GM23248 (cell line): ENCODE data around the gene HEG1. TPM values are rescaled to one million over a fixed set of nuclear protein-coding genes. Genes with fewer than 3 reads are reported as not detected.
A peak's percentile ranks its signal among the peaks of the same experiment; 100 is the strongest.

Experiments
- DNase-seq: peaks from one replicate; pipeline ENCODE4 v3.0.0-alpha.2; 2015
- H2AFZ ChIP-seq: fragments of 200-600 bp; sonication (generic); 2 replicates; pipeline ENCODE4 v1.6.1; 2016; ENCODE audit warnings: antibody characterized with exemption
- H3F3A ChIP-seq: fragments of 200-600 bp; sonication (generic); 2 replicates; pipeline ENCODE4 v1.6.1; 2016; ENCODE audit warnings: mild to moderate bottlenecking, antibody characterized with exemption, mixed run types; ENCODE audit not compliant: insufficient read depth
- H3K27ac ChIP-seq: fragments of 200-600 bp; sonication (generic); 2 replicates; pipeline ENCODE4 v1.5.1; 2016; ENCODE audit warnings: mild to moderate bottlenecking
- H3K27me3 ChIP-seq: fragments of 200-600 bp; sonication (generic); replicated peaks from 2 replicates; pipeline ENCODE4 v1.6.1; 2016; ENCODE audit warnings: mild to moderate bottlenecking; ENCODE audit not compliant: insufficient read depth
- H3K36me3 ChIP-seq: fragments of 200-600 bp; sonication (generic); 2 replicates; pipeline ENCODE4 v1.6.1; 2016; ENCODE audit warnings: low read depth, mild to moderate bottlenecking
- H3K4me1 ChIP-seq: fragments of 200-600 bp; sonication (generic); 2 replicates; pipeline ENCODE4 v1.6.1; 2016; ENCODE audit warnings: mild to moderate bottlenecking; ENCODE audit not compliant: insufficient read depth
- H3K4me2 ChIP-seq: fragments of 200-600 bp; sonication (generic); one replicate; pipeline ENCODE4 v1.6.1; 2016; ENCODE audit warnings: mild to moderate bottlenecking; ENCODE audit not compliant: unreplicated experiment
- H3K4me3 ChIP-seq: fragments of 200-600 bp; sonication (generic); 2 replicates; pipeline ENCODE4 v1.5.1; 2016; ENCODE audit warnings: mild to moderate bottlenecking
- H3K79me2 ChIP-seq: fragments of 200-600 bp; sonication (generic); 2 replicates; pipeline ENCODE4 v1.6.1; 2016; ENCODE audit warnings: mild to moderate bottlenecking; ENCODE audit not compliant: insufficient read depth
- H3K9ac ChIP-seq: fragments of 200-600 bp; sonication (generic); 2 replicates; pipeline ENCODE4 v1.6.1; 2016; ENCODE audit warnings: mild to moderate bottlenecking
- H3K9me2 ChIP-seq: fragments of 200-600 bp; sonication (generic); 2 replicates; pipeline ENCODE4 v1.6.1; 2016; ENCODE audit warnings: mixed run types, mild to moderate bottlenecking, moderate library complexity; ENCODE audit not compliant: insufficient read depth
- H3K9me3 ChIP-seq: fragments of 200-600 bp; sonication (generic); one replicate; pipeline ENCODE4 v1.6.1; 2017; ENCODE audit warnings: low read depth
- H4K20me1 ChIP-seq: fragments of 200-600 bp; sonication (generic); 2 replicates; pipeline ENCODE4 v1.6.0; 2016; ENCODE audit not compliant: insufficient read depth
- EZH2 ChIP-seq: fragments of 200-600 bp; sonication (generic); IDR thresholded peaks from 2 replicates; pipeline ENCODE4 v1.6.1; 2018; ENCODE audit warnings: antibody characterized with exemption, mild to moderate bottlenecking; ENCODE audit not compliant: insufficient read depth, poor library complexity, severe bottlenecking
- EZH2phosphoT487 ChIP-seq: fragments of 200-600 bp; sonication (generic); IDR thresholded peaks from 2 replicates; pipeline ENCODE4 v1.6.1; 2018; ENCODE audit warnings: antibody characterized with exemption, moderate library complexity, mild to moderate bottlenecking, low read depth; ENCODE audit not compliant: insufficient read depth
- WGBS, 2 experiments: methylation state at CpG; one replicate each; pipeline ENCODE4 v1.1.6; 2015 to 2017; ENCODE audit warnings: low lambda C conversion rate in 2 of 2, low coverage in 1 of 2; ENCODE audit errors: missing lambda C conversion rate in 2 of 2; 5-methylcytosine and 5-hydroxymethylcytosine counted together
- in situ Hi-C: fragments of 300-500 bp; cut with MboI; formaldehyde crosslinking; loops from 2 replicates; pipeline ENCODE4 v1.15.0; 2020
- polyA plus RNA-seq: library from polyadenylated mRNA; unstranded; fragments of >200 nt; fragmentation: Nextera tagmentation; extraction: Ambion mirVana; gene quantifications from 2 replicates; pipeline ENCODE4 v1.2.1, GENCODE V29; 2016
- total RNA-seq: library from RNA; depleted of rRNA; stranded (reverse); fragments of >200 nt; shearing (Covaris generic); gene quantifications from 2 replicates; pipeline ENCODE4 v1.2.3, GENCODE V29; 2014

HEG1 gene
- total and polyA plus RNA-seq, 2 experiments from 2014 or later, result 32.1 to 116 TPM

DNA sequence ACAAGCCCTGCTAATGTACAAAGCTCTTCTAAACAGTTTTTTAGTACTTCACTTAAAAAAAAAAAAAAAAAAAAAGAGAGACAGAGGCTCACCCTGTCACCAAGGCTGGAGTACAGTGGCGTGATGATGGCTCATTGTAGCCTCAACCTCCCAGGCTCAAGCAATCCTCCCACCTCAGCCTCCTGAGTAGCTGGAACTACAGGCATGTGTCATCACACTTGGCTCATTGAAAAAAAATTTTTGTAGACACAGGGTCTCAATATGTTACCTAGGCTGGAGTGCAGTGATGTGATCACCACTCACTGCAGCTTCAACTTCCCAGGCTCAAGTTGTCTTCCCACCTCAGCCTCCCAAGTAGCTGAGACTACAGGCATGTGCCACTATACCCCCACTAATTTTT, 47.6 kb upstream of the HEG1 start:
- H3F3A ChIP-seq, result peaks cover 21% of the 10 kb centered on the region
- H3K79me2 ChIP-seq, result no peaks in the 10 kb centered on the region
- H3K36me3 ChIP-seq, result no peaks in the 10 kb centered on the region
- H3K4me1 ChIP-seq, result peaks cover 25% of the 10 kb centered on the region
- H3K4me3 ChIP-seq, result no peak overlapping the region
- no peak overlapping the region for H3K4me2 ChIP-seq
- no peaks in the 10 kb centered on the region for H3K27me3 ChIP-seq
- no peak overlapping the region for H3K9ac ChIP-seq
- 85 to 97% methylated on average over 1 of the region's 1 CpG for WGBS, 2 experiments
- no peaks in the 10 kb centered on the region for H3K9me3 ChIP-seq
- in situ Hi-C loops, result no loop called here
- H4K20me1 ChIP-seq, result no peaks in the 10 kb centered on the region
- DNase-seq, result no peak
- H3K9me2 ChIP-seq, result no peaks in the 10 kb centered on the region
- TF ChIP-seq EZH2, result no peak
- TF ChIP-seq EZH2phosphoT487, result no peak
- no peak overlapping the region for H3K27ac ChIP-seq
- no peak overlapping the region for H2AFZ ChIP-seq

DNA sequence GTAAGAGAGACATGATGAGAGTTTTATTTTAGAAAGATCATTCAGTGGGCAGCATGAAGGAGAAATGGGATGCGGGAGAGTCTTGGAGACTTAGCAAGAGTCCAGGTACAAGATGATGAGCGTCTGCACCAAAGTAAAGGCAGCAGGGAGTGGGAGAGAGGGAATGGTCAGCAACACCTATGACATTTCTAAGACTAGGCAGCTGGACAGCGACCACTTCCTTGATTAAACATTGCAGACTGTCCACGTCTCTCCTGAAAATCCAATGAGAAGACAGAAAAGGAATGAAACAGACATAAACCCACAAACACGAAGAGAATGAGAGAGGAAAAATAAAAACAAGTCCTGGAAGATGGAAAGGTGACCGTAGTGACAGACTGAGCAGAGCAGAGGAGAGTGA, 46.7 kb upstream of the HEG1 start:
- TF ChIP-seq EZH2 (no peak), EZH2phosphoT487 (no peak)
- Histone ChIP-seq H3K4me2 (no peak overlapping the region), H2AFZ (no peak overlapping the region), H3K27ac (no peak overlapping the region), H3F3A (peaks cover 11% of the 10 kb centered on the region), H3K9me2 (no peaks in the 10 kb centered on the region), H3K79me2 (no peaks in the 10 kb centered on the region), H4K20me1 (no peaks in the 10 kb centered on the region), H3K4me3 (no peak overlapping the region), H3K9me3 (no peaks in the 10 kb centered on the region), H3K27me3 (no peaks in the 10 kb centered on the region), H3K4me1 (peaks cover 20% of the 10 kb centered on the region), H3K36me3 (no peaks in the 10 kb centered on the region), H3K9ac (no peak overlapping the region)
- WGBS, 2 experiments, result 90 to 91% methylated on average over 6 of the region's 6 CpGs
- DNase-seq, result no peak
- in situ Hi-C loops, result no loop called here

DNA sequence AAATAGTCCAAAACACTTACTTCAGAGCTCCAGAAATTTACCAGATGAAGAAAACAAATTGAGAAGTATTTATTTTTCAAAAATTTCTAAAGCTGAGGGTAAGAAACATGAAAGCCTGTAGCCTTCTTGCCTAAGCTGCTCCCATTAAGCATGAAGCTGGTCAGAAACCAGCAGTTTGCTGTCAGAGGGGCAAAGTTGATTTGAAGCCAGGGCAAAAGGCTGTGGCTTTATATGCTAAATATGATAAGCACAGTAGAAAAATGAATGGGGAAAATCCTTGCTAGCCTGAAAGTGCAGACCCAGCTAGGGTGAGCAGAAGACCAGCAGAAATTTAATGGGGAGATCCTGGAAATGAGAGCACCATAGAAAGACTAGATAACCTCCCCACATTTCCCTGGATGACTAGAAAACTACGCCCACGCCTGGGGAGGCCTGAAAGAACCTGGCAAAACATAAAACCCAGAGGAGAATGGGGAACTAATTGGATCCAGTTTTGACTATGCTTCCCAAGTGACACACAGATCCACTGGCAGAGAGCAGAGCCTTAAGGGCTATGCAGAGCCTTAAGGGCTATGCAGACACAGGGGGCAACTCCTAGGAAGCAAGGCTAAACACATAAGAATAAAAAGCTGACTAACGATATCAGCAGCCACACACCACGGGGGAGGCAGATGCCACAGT, 43.0 kb upstream of the HEG1 start:
- Histone ChIP-seq H2AFZ (no peak overlapping the region), H3K27ac (peak overlapping the region; percentile 25), H3K4me2 (peak overlapping the region; percentile 17), H4K20me1 (no peaks in the 10 kb centered on the region), H3K36me3 (no peaks in the 10 kb centered on the region), H3K79me2 (no peaks in the 10 kb centered on the region), H3K4me1 (peaks cover 13% of the 10 kb centered on the region), H3F3A (peaks cover 15% of the 10 kb centered on the region), H3K4me3 (no peak overlapping the region), H3K27me3 (no peaks in the 10 kb centered on the region), H3K9me2 (0 out of 2 replicates have a peak, but pooled peaks cover 4% of the 10 kb centered on the region), H3K9me3 (no peaks in the 10 kb centered on the region), H3K9ac (peak overlapping the region; percentile 1; the same call in 1 of the 2 replicates)
- in situ Hi-C loops, result no loop called here
- peak; percentile 87 for DNase-seq
- WGBS, 2 experiments, result 20 to 23% methylated on average over 4 of the region's 4 CpGs
- TF ChIP-seq EZH2, result no peak

DNA sequence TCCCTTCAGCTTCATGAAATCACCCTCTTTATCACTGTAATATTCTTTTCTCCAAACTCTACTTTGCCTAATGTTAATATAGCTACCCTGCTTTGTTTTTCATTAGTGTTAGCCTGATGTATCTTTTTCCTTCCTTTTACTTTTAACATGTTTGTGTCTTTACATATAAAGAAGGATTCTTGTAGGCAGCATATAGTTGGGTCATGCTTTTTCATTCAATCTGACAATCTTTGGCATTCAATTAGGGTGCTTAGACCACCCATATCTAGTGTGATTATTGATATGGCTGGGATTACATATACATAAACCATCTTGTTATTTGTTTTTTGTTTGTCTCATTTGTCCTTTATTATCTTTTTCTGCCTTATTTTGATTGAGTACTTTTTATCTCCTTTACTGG, 34.9 kb upstream of the HEG1 start:
- Histone ChIP-seq H3K27ac (no peak overlapping the region), H3K36me3 (no peaks in the 10 kb centered on the region), H3F3A (peaks cover 17% of the 10 kb centered on the region), H3K4me3 (no peak overlapping the region), H3K9me3 (no peaks in the 10 kb centered on the region), H2AFZ (no peak overlapping the region), H3K4me2 (no peak overlapping the region), H3K79me2 (no peaks in the 10 kb centered on the region), H4K20me1 (no peaks in the 10 kb centered on the region), H3K27me3 (no peaks in the 10 kb centered on the region), H3K4me1 (peaks cover 12% of the 10 kb centered on the region), H3K9me2 (0 out of 2 replicates have a peak, but pooled peaks cover 4% of the 10 kb centered on the region), H3K9ac (no peak overlapping the region)
- no peak for DNase-seq
- in situ Hi-C loops, result no loop called here
- TF ChIP-seq EZH2phosphoT487 (no peak), EZH2 (no peak)
